Stimulated activated naive B cell treated with anti-CD40 and anti-IgM and Interleukin-4, amounts not matched to agents 10 μg/mL and 1 μg/mL and 100 μg/mL, for 72 hours (primary cell): ENCODE results near the gene RBM4B.

Source experiments
- ATAC-seq, 2 donors: fragments of 150-1000 bp; cut with Tn5 transposase; replicated peaks; 2 replicates each; pipeline ENCODE4 v1.10.0; 2021; ENCODE audit warnings: moderate library complexity in 1 of 2
- DNase-seq: peaks from one replicate; pipeline ENCODE4 v3.0.0; 2021
- H3K27ac Mint-ChIP-seq: one replicate; pipeline ENCODE4 v1.8.0; 2022; ENCODE audit warnings: mild to moderate bottlenecking, mixed read lengths
- H3K27me3 Mint-ChIP-seq, 2 donors: one replicate each; pipeline ENCODE4 v1.8.0; 2022; ENCODE audit warnings: mixed read lengths in 2 of 2
- H3K36me3 Mint-ChIP-seq, 2 donors: one replicate each; pipeline ENCODE4 v1.8.0; 2022; ENCODE audit warnings: mixed read lengths in 2 of 2, mild to moderate bottlenecking in 1 of 2
- H3K4me1 Mint-ChIP-seq, 2 donors: one replicate each; pipeline ENCODE4 v1.8.0; 2022; ENCODE audit warnings: mixed read lengths in 2 of 2, mild to moderate bottlenecking in 1 of 2
- H3K4me3 Mint-ChIP-seq, 2 donors: one replicate each; pipeline ENCODE4 v1.8.0; 2022; ENCODE audit warnings: mild to moderate bottlenecking in 2 of 2, mixed read lengths in 2 of 2, moderate library complexity in 1 of 2
- H3K9me3 Mint-ChIP-seq, 2 donors: one replicate each; pipeline ENCODE4 v1.8.0; 2022; ENCODE audit warnings: mixed read lengths in 2 of 2, mild to moderate bottlenecking in 1 of 2

RBM4B gene

DNA sequence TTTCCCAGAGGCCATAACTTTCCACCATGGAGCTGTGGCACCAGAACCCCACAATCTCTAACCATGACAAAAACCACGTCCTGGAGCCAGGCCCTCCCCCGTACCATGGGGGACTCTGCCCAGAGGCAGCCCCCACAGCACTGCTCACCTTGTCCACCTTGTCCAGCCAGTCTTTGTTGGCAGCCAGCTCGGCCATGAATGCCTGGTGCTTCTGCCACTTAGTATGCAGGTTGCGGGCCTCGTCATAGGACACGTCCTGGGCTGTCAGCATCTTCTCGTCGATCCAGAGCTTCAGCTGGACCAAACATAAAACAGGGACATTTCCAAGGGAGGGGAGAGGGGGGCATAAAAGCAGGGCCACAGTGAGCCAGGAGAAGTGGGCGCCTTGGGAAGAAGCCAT is 20.8 kb upstream of the RBM4B start:
- DNase-seq (no peak), ATAC-seq (no peak)
- H3K4me3 Mint-ChIP-seq = no peak overlapping the region
- peaks cover 7 to 9% of the 10 kb centered on the region in 2 donors for H3K4me1 Mint-ChIP-seq
- no peak overlapping the region for H3K27ac Mint-ChIP-seq
- no peaks in the 10 kb centered on the region for H3K27me3 Mint-ChIP-seq
- H3K36me3 Mint-ChIP-seq = peaks cover 13 to 21% of the 10 kb centered on the region in 2 donors
- peaks cover 0 to 6% of the 10 kb centered on the region in 2 donors for H3K9me3 Mint-ChIP-seq

DNA sequence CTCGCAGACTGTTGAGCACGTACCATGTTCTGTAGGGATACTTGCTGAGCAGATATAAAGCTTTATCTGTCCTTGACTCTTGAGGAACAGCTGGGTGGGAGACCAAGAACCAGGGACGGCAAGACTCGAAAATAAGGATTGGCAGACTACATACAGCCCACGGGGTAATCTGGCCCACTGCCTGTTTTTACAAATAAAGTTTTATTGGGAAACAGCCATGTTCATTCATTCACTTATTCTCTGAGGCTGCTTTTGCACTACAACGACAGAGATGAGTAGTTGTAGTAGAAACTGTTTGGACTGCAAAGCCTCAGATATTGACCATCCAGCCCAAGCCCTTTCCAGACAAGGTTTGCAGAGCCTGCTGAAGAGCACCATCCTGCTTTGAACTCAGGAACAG is 20.3 kb upstream of the RBM4B start:
- Mint-ChIP-seq H3K9me3 (peaks cover 0 to 6% of the 10 kb centered on the region in 2 donors), H3K4me3 (no peak overlapping the region), H3K4me1 (peaks cover 7 to 9% of the 10 kb centered on the region in 2 donors), H3K27ac (no peak overlapping the region), H3K36me3 (peaks cover 13 to 21% of the 10 kb centered on the region in 2 donors), H3K27me3 (no peaks in the 10 kb centered on the region)
- DNase-seq = no peak
- no peak for ATAC-seq

DNA sequence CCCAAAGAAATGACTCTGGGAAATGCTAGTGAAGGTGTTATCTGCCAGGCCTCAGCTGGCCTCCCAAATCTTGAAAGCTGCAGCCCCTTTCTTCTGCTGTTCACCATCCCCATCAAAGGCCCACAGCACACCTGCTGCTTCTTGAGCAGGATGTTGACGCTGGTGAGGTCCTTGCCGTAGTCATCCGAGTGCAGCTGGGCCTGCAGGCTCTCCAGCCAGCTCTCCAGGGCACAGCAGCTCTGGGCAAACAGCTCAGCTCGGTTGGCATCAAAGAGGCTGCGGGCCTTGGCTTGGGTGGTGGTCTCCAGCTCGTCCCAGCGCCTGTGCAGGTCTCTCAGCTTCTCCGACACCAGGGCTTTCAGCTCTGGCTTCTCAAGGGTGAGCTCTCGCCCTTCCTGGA is 18.5 kb upstream of the RBM4B start:
- Mint-ChIP-seq H3K27me3 (no peaks in the 10 kb centered on the region), H3K4me1 (peaks cover 7 to 9% of the 10 kb centered on the region in 2 donors), H3K27ac (peak overlapping the region; percentile 9), H3K4me3 (no peak overlapping the region), H3K9me3 (peaks cover 0 to 6% of the 10 kb centered on the region in 2 donors), H3K36me3 (peaks cover 10 to 18% of the 10 kb centered on the region in 2 donors)
- no peak for ATAC-seq
- no peak for DNase-seq

DNA sequence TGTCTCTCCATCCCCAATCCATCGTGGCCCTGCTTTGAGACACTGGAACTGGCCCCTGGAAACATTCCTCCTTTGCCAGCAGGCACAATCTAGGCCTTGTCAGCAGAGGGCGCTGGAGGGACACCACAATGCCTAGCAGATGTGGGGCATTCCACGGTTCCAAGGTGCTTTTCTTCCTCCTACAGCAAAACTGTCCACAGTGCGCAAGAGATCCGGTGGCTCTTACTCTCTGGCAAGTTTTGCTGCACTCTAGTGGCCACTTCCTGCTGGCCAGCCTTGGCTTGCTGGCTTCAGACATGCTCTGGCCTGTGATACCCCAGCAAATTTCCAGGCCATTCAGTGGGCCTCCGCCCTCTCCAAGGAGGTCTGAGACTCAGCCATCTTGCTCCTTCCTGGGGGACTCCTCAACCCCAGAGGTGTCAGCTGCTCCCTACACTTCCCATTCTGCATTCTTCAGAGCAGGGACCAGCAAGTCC is 17.1 kb upstream of the RBM4B start:
- Mint-ChIP-seq H3K4me3 (no peak overlapping the region), H3K4me1 (peaks cover 7 to 9% of the 10 kb centered on the region in 2 donors), H3K9me3 (peaks cover 0 to 4% of the 10 kb centered on the region in 2 donors), H3K27me3 (no peaks in the 10 kb centered on the region), H3K36me3 (peaks cover 5 to 10% of the 10 kb centered on the region in 2 donors), H3K27ac (no peak overlapping the region)
- DNase-seq (peak; percentile 77), ATAC-seq (peak; percentile 95 to 98)

DNA sequence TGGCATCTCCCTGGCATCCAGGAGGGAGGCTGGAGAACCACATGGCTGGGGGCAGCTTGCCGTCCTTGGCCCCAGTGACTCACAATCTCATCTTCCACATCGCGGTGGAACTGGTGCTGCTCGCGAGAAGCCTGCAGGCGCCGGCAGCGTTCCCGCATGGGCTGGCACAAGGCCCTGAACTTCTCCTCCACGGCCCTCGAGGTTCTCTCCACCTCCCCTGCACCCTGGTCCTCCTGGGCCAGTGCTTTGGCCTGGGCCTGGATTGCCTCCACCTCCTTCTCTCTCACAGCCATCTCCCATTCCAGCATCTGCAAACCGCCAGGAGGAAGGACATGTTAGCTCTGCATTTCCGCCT is 16.3 kb upstream of the RBM4B start:
- Mint-ChIP-seq H3K4me3 (no peak overlapping the region), H3K36me3 (peaks cover under 1 to 4% of the 10 kb centered on the region in 2 donors), H3K9me3 (peaks cover 0 to under 1% of the 10 kb centered on the region in 2 donors), H3K4me1 (peaks cover 7 to 9% of the 10 kb centered on the region in 2 donors), H3K27me3 (no peaks in the 10 kb centered on the region), H3K27ac (no peak overlapping the region)
- DNase-seq (no peak), ATAC-seq (no peak)

DNA sequence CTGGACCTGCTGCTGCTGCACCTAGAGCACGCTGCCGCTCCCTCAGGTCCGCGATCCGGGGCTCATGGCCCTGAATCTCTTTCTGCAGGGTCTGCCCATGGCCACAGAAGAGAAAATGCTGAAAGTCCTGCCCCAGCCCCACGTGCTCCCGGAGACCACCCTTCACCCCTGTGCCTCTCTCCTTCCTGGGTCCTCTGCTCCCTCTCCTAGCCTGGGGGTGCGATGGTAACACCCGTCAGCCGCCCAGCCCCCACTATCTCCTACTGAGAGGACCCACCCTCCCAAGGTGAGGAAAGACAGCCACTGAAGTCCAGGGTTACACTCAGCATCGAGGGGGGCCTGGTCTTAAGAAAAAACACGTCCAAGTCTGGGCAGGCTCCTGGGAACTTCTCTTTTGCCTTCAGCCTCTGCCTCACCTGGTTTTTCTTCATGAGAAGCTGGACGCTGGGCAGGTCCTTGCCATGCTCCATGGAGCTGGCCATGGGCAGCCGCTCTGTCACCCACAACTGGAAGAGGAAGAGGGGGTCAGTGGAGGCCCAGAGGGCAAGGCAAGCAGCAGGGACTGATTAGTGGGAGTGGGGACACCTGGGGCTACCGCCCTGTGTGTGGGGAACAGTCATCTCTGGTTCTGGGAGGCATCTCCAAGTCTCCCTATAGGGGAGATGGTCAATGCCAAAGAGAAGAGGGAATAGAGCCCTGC is 15.8 kb upstream of the RBM4B start:
- DNase-seq = no peak
- H3K4me1 Mint-ChIP-seq = peaks cover 7 to 9% of the 10 kb centered on the region in 2 donors
- no peak for ATAC-seq
- H3K27me3 Mint-ChIP-seq = no peaks in the 10 kb centered on the region
- H3K36me3 Mint-ChIP-seq = peaks cover 0 to 2% of the 10 kb centered on the region in 2 donors
- H3K9me3 Mint-ChIP-seq = no peaks in the 10 kb centered on the region
- H3K4me3 Mint-ChIP-seq = no peak overlapping the region
- peak overlapping the region; percentile 47 for H3K27ac Mint-ChIP-seq

DNA sequence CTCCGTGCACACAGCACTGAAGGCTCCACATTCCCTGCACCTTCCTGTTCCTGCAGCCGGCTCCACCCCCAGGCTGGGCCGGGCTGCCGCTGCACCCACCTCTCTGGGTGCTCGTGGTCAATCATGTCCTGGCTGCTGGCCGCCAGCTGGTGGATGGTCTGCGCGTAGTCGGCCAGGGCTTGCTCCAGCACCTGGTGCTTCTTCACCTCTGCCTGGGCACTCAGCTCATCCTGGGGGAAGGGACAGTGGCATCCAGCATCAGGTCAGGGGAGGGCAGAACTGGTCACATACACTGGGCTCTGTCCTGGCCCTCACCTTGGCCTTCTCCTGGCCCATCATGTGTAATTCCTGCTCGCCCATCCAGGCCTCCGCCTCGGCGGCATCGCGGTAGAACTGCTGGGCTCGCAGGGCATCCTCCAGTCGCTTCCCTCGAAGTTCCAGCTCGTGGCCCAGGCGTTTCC is 15.2 kb upstream of the RBM4B start:
- DNase-seq = no peak
- ATAC-seq = no peak
- no peaks in the 10 kb centered on the region for H3K36me3 Mint-ChIP-seq
- H3K27me3 Mint-ChIP-seq = no peaks in the 10 kb centered on the region
- peaks cover 7 to 9% of the 10 kb centered on the region in 2 donors for H3K4me1 Mint-ChIP-seq
- no peaks in the 10 kb centered on the region for H3K9me3 Mint-ChIP-seq
- no peak overlapping the region for H3K27ac Mint-ChIP-seq
- no peak overlapping the region for H3K4me3 Mint-ChIP-seq

DNA sequence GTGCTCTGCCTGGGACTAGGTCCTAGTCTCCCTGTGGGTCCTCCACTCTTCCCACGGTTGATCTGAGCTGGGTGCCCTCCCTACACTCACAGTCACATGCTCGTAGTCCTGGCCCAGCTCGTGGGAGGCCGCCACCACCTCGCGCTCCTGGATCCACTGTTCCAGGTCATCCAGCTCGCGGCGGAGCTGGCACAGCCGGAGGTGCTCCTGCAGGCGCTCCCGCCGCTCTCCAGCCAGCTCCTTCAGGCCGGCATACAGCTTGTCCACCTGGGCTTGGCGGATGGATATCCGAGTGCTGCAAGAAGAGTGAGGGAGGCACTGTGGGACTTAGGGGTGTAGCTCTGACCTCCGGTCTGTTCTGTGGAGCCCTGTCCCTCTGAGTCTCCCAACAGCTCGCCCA is 14.8 kb upstream of the RBM4B start:
- DNase-seq = no peak
- Mint-ChIP-seq H3K27ac (no peak overlapping the region), H3K9me3 (no peaks in the 10 kb centered on the region), H3K36me3 (no peaks in the 10 kb centered on the region), H3K4me3 (no peak overlapping the region), H3K27me3 (no peaks in the 10 kb centered on the region), H3K4me1 (peaks cover 7 to 9% of the 10 kb centered on the region in 2 donors)
- ATAC-seq = no peak

DNA sequence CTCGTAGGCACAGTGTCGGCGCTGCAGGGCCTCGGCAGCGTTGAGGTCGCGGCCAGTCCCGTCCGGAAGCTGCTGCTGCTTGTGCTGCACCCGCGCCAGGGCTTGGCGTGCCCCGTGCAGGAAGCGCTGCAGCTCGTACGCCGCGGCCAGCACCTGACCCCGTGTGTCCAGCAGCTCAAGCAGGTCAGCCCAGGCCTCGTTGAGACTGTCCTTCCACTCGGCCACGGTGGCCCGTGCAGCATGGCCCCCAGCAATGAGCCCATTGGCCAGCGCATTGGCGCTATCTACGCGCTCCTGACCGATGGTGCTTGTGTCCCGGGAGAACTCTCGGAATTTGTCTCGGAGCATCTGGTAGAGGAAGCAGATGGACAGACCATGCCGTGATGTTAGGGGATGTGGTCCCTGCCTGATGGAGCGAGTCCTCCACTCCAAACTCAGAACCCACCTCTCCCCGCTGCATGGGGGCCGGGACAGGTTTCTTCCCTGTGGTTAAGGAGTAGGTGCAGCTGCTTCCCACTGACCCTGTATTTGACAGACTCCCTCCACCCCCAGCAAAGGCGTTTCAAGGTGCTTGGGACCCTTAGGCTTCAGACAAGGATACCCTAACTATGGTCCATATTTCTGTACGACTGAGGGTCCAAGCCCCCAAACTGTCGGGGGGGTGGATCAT is 13.8 kb upstream of the RBM4B start:
- DNase-seq (no peak), ATAC-seq (no peak)
- peaks cover 7 to 9% of the 10 kb centered on the region in 2 donors for H3K4me1 Mint-ChIP-seq
- H3K36me3 Mint-ChIP-seq = no peaks in the 10 kb centered on the region
- no peaks in the 10 kb centered on the region for H3K9me3 Mint-ChIP-seq
- no peak overlapping the region for H3K27ac Mint-ChIP-seq
- no peak overlapping the region for H3K4me3 Mint-ChIP-seq
- H3K27me3 Mint-ChIP-seq = no peaks in the 10 kb centered on the region

DNA sequence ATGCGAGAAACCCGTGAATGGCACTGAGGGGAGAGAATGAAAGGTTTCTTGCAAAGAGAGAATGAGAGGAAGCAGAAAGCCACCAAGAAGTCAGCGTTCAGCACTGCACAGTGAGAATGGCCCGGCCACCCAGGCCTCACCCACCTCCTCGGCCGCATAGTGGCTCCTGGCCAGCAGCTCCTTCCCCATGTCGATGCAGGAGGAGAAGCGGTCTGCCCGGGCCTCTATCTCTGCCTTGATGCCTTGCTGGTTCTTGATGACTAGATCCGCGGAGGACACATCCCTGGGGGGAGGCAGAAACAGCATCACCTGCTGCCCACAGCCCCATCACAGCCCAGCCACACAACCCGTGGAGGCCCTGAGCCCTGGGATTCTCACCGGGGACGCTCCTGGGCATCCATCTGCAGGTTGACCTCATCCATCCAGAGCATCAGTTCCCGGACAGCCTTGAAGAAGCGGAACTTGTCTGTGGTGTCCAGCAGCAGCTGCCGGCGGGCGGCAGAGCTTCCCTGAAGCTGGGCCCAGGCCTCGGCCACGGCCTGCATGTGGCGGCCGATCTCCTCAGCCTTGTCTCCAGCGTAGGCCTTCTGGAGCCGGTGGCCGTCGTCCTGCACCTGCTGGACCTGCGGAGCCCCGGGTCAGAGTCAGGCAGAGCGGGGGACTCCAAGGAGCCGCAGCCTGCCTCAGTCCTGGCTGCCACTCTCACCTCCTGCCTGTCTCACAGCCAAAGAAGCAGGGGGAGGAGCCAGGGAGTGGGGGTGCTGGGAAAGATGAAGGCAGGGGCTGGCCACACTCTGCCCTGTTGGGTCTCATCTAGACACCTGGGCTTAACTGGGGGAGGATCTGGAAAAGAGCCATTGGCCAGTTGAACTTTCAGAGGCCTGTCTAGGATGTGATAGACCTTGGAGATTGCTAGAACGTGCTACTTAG is 12.2 kb upstream of the RBM4B start:
- H3K4me3 Mint-ChIP-seq = no peak overlapping the region
- no peaks in the 10 kb centered on the region for H3K27me3 Mint-ChIP-seq
- H3K9me3 Mint-ChIP-seq = no peaks in the 10 kb centered on the region
- H3K27ac Mint-ChIP-seq = no peak overlapping the region
- no peak for ATAC-seq
- peaks cover 4 to 6% of the 10 kb centered on the region in 2 donors for H3K4me1 Mint-ChIP-seq
- H3K36me3 Mint-ChIP-seq = no peaks in the 10 kb centered on the region
- DNase-seq = no peak

DNA sequence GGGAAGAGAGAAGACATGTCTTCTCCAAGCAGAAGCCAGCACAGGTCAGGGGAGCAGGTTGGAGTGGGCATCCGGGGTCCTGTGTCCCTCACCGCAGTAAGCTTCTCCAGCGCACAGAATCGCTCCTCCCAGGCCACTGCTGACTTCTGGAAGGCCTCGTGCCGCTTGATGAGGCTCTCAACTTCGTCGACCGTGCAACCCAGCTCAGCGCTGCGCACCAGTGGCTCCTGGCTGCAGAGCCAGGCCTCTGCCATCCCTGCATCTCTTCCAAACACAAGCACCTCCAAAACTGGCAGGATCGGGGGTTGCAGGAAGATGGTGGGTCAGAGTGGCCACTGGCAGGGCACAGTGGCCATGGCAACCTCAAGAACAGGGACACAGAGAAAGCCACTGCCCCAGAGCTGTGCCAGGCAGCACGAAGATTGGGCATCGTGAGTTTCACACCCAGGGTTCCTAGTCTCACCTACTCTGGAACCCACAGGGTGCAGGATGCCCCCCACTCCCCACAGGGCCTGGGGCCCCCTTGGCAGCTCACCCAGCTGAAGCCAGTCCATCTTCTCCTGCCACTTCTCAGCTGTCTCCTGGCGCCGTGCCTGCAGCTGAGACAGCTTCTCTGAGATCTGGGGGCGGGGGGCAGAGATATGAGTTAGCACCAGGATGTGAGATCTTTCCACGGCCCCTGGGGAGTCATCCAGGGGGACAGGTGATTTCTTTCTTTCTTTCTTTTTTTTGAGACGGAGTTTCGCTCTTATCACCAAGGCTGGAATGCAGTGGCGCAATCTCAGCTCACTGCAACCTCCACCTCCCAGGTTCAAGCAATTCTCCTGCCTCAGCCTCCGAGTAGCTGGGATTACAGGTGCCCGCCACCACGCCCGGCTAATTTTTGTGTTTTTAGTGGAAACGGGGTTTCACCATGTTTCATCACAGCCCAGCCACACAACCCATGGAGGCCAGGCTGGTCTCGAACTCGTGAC is 11.2 kb upstream of the RBM4B start:
- Mint-ChIP-seq H3K27ac (no peak overlapping the region), H3K4me3 (no peak overlapping the region), H3K27me3 (no peaks in the 10 kb centered on the region), H3K9me3 (no peaks in the 10 kb centered on the region), H3K36me3 (peaks cover 0 to 2% of the 10 kb centered on the region in 2 donors), H3K4me1 (no peaks in the 10 kb centered on the region)
- ATAC-seq (no peak), DNase-seq (no peak)

DNA sequence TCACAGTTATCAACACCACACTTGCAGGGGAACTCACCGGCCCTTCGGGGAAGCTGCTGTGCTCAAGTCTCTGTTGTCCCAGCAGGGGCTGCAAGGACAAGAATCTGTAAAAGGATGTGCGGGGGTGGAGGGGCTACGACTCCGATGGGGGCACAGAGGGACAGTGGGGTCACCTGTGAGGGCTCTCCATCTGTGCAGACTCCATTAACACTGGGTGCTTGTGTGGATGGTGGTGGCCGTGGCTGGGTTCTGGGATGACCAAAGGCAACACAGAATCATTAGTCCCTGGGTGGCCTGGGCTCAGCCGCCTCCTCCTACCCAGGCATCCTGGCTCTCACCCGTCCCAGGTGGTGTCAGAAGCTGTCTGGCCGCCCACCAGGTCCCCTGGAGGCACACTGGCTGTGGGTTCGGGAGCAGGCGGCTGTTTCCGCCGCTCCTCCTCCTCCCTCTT is 10.2 kb upstream of the RBM4B start:
- no peak overlapping the region for H3K27ac Mint-ChIP-seq
- H3K27me3 Mint-ChIP-seq = no peaks in the 10 kb centered on the region
- no peaks in the 10 kb centered on the region for H3K4me1 Mint-ChIP-seq
- peaks cover 0 to 2% of the 10 kb centered on the region in 2 donors for H3K36me3 Mint-ChIP-seq
- DNase-seq (no peak), ATAC-seq (no peak)
- no peaks in the 10 kb centered on the region for H3K9me3 Mint-ChIP-seq
- no peak overlapping the region for H3K4me3 Mint-ChIP-seq
